HG03064 (cell line): Measurements from ENCODE around the gene PRPF40A.

Source experiments
- ATAC-seq: cut with Tn5 transposase; IDR thresholded peaks from one replicate; pipeline ENCODE4 v1.9.1; 2021; ENCODE audit warnings: low read depth; ENCODE audit not compliant: unreplicated experiment

PRPF40A gene

DNA sequence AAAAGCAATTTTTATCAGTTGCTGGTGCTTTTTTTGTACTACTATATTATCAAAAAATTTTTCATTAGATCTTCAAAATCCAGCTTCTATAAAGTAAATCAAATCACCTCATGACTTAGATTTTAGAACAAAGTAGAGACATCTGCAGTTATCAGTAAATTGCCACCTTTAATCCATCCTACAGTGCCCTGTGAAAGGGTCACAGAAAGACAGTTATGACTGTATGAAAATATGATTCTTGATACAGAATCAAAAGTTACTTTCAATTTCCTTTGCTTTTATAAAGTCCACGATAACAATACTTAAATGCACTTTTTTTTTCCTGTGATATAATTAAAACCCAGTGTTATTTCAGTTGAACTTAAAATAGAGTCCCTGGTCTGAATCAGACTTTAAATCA lies 61.4 kb downstream of the PRPF40A start:
- ATAC-seq = no peak

- no peak for ATAC-seq
Observed at GRCh38 chr2:152651834-152652233, 65.4 kb downstream of the PRPF40A start.

GRCh38 chr2:152650768-152651371 lies 66.4 kb downstream of the PRPF40A start:
- ATAC-seq = no peak

GRCh38 chr2:152649997-152650396 lies 67.3 kb downstream of the PRPF40A start:
- ATAC-seq = no peak

DNA sequence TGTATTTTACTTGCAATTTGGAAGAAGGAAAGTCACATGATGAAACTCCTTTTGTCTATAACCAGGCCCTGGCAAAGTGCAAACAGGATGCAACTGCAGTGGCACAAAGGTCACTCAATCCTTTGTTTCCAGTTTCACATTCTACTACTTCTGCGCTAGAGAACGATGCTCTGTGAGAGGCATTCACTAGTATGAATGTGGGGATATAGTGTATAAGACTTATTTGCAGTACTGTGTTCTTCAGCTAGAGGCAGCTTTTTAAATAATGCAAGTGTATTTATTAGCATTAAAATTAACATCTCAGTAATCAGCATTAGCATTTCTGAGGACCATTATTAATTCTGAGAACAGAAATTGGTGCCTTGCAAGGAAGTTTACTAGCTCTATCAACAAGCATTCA lies 68.9 kb downstream of the PRPF40A start:
- ATAC-seq = no peak

DNA sequence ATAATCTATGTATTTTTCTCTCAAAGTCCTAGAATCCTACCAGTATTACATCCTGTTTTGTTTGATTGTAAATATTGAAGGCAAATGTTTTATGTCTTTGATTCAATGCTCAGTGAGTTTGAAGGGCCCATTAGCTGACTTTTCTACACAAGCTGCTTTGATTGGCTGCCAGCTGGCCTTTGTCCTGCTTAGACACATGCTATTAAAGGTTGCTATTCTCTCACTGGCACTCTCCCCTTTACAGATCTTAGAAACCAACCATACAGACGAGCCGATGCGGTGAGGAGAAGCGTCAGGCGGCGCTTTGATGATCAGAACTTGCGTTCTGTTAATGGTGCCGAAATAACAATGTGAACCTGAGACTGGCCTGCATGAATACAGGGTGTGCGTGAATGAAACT lies 69.7 kb downstream of the PRPF40A start:
- no peak for ATAC-seq

GRCh38 chr2:152646775-152647174 lies 70.5 kb downstream of the PRPF40A start:
- ATAC-seq = no peak

- ATAC-seq = no peak
Observed at GRCh38 chr2:152646264-152646663, 71.0 kb downstream of the PRPF40A start.

- ATAC-seq = no peak
Observed at GRCh38 chr2:152644189-152644873, 72.9 kb downstream of the PRPF40A start.

- no peak for ATAC-seq
Observed at GRCh38 chr2:152638590-152638989, 78.7 kb downstream of the PRPF40A start.

DNA sequence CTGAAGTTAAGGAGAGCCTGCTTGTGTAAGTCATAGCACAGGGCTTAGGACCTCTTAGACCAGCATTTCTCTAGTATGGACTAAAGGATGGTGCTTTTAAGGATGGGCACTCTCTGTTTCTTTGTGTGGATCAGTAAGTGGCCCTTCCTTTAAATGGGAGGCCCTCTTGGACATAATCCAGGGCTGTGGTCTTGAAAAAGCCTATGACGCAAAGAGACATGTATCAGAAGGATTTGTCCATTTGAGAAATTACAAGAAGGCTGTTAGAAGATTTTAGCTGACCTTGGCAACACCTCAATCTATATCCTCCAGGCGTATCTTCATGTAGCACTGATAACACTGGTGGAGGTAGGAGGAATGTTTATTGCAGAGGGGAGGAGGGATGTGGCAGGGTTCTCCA lies 79.2 kb downstream of the PRPF40A start:
- no peak for ATAC-seq

GRCh38 chr2:152637251-152637650 lies 80.0 kb downstream of the PRPF40A start:
- ATAC-seq = no peak

DNA sequence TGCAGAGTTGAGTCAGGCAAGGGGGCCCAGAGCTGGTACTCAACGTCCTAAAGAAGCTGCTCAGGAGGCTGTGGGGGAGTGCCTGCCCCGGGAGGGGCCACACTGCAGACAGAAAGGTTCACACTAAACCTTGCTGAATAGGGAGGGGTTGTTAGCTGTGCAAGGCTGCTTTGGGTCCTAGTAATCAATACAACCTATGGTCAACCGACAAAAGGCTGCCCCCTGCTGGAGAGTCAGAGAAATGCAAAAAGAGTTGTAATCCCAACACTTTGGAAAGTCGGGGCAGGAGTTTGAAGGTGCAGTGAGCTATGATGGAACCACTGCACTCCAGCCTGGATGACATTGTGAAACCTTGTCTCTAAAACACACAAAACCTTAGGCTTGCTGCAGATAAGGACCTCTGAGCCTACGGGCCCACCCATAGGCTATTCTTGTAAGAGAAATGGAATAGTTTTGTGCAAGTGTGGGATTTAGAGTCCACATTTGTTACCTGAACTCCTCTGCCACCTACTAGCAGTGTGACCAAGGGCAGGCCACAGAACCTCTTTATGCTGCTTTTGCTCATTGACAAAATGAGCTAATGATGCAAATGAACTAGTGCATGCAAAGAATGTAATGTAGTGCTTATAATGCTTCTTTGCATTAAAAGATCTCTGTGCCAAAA lies 81.5 kb downstream of the PRPF40A start:
- no peak for ATAC-seq

DNA sequence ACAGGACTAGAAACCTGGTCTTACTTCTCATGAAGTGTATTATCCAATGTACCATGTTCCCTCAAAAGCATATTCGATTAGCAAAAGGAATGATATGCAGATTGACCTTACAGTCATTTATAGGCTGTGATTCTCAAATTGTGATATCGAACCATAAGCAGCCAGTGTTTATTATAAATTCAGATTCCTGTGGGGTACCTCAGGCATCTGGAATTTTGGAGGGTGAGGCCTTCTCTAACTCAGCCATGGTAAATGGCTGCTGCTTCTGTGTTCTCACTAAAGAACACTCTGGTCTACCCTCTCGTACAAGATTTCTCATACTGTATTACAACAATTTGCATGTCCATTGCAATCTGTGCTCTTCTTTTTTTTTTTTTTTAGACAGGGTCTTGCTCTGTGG lies 84.5 kb downstream of the PRPF40A start:
- no peak for ATAC-seq

DNA sequence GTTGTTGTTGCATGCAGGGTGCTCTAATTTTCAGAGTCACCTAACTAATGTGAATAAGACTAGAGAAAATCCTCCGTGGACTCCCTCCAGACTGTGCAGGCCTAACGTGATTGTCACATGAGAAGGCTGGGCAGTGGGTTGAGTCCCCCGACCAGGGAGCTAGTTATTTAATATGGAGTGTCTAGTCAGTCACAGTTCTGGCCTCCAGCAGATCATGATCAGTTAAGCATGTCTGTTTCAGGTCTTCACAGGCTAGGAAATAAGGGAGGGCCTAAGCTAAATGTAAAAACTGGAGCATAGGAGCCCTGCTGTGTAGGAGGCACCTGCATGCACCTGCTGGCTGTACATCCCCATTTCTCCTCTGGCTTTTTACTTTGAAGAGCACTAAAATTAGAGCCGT lies 86.8 kb downstream of the PRPF40A start:
- ATAC-seq = no peak

DNA sequence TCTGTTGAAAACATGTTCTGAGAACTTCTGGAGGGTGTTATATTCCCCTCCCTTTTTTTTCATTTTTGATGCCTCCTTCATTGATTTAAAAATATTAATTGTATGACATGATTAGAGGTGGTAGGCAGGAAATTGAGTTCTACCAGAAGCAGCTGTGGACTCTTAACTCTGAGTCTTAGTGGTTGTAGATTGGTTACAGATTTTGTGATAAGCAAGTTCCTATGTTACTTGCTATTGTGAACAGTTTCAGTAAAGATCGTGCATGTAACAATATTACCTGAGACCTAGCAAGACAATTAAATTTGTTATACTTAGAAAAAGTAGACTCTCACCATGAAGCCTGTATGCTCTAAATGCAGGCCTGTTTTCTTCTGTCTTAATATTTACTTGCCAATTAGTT lies 88.1 kb downstream of the PRPF40A start:
- ATAC-seq = no peak

GRCh38 chr2:152627351-152627957 lies 89.8 kb downstream of the PRPF40A start:
- no peak for ATAC-seq

DNA sequence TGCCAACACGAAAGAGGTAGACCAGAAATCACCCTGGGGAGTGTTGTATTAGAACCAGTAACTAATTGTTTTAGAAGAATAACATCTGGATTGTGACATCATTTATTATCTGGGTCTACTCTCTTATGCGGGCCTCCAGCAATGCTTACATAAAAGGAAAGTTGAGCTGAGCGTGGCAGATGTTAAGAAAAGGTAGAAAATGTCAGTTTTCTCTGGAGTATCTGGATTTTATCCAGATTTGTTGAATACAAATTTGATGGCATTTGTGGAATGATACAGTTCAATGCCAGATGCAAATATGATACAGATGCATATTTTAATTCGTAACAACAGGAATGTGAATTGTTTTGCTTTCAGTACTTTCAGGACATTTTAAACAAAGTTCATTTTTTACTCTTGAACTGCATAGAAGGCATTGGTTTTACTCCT lies 90.3 kb downstream of the PRPF40A start:
- ATAC-seq = no peak

DNA sequence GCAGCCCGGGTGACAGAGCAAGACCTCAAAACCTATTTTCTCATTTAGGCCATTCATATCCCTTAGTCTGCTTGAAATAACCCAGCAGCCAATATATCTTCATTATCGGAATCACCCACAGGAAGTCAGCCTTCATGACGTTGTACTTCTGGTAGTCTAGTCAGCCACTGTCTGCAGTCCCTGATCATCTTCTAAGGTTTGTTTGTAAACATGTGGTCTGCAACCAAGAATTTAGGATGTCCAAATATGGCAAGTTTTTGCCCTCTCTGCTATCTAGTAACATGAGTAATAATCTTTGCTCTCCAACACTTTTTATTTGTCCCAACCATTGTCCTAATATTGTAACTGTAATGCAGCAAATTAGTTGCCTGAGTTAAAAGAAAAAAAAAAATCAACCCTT lies 92.5 kb downstream of the PRPF40A start:
- ATAC-seq = no peak

- no peak for ATAC-seq
Observed at GRCh38 chr2:152623775-152624174, 93.5 kb downstream of the PRPF40A start.

DNA sequence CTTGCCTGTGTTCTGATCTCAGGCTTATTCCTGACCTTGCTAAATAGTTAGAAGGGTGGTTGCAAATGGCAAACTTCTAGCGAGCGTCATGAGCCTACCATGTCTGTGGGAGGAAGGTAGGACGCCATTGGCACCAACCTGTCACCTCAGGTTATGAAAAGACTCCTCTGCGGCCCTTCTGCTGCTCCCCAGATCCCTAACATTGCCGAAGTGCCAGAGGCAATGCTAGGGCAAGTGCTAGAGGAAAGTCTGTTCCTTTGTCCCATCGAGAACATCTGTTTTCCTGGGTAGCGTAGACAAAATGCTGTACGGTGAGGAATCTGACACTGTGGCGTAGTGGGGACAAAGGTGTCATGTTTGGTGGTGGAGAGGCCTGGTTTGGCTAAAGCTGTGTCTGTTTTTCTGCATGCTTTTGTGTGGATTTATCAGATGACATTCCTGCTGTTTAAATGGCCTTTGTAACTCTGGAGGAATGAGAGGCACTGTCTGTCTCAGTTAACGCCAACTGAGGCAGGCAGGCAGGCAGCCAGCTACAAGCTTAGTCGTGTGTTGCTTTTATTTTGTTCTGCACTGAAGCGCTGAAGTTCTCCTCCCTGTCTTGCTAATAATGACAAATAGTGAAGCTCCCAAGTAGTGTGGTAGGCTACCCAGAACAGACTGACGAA lies 94.1 kb downstream of the PRPF40A start:
- no peak for ATAC-seq
